ENCODE results near the gene GLI2. TPM values are rescaled to one million over a fixed set of nuclear protein-coding genes. Genes with fewer than 3 reads are reported as not detected.

GLI2 gene
- total and polyA plus RNA-seq, 2 donors (not counting 1 experiment from before 2014, with no cell fraction given) = not detected

DNA sequence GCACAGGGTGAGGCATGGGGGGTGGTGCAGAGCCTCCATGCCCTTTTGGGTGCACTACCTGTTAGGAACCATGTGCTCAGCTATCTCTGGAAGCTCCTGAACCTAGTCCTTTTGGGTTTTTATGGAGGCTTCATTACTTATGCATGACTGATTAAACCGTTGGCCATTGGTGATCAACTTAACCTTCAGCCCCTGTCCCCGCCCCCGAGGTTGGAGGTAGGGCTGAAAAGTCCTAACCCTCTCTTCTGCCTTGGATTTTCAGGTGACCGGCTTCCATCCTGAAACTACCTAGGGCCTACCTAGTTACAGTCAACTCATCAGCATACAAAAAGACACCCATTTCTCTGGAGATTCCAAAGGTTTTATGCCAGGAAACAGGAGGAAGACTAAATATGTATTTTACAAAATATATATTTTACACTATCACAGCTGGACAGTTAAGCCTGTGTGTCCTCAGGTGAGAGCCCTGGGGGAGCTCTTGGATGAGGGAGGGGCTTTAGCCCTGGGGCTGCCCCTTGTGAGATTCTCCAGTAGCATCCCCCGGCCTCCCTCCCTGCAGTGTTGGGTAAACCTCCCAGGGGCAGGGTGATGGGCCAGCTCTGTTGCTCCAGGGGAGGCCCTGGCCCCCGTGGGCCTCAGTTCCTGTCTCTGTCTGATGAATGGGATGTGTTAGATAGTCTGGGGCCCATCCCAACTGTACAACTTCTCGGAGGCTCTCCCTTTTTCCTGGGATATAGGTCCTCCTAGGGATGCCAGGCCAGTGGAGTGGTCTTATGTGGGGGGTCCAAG is 24.1 kb downstream of the GLI2 start:
- Mint-ChIP-seq H3K4me1 (no peaks in the 10 kb centered on the region), H3K4me3 (no peak overlapping the region), H3K27me3 (peaks cover 11% of the 10 kb centered on the region), H3K27ac (no peak overlapping the region), H3K9me3 (ENCODE audit: insufficient read depth) (no peaks in the 10 kb centered on the region)
- Histone ChIP-seq H3K79me2 (ENCODE audit: control insufficient read depth, insufficient read depth, low read length) (no peaks in the 10 kb centered on the region), H3K9ac (ENCODE audit: low read length) (no peak overlapping the region), H3K4me2 (replicated peaks; ENCODE audit: low read depth, low read length, poor library complexity, severe bottlenecking) (no peak overlapping the region), H3K36me3 (replicated peaks in 1 of 2; ENCODE audit: control extremely low read depth in 1 of 2, control insufficient read depth in 1 of 2, extremely low read depth in 1 of 2, insufficient read depth in 2 of 2, low read length in 1 of 2) (no peaks in the 10 kb centered on the region), H3K4me3 (ENCODE audit: control extremely low read depth in 1 of 5, extremely low read depth in 1 of 5, insufficient read depth in 1 of 5, low read depth in 2 of 5, low read length in 4 of 5) (no peak overlapping the region), H3K4me1 (ENCODE audit: control insufficient read depth in 2 of 2, insufficient read depth in 2 of 2, low read length in 2 of 2) (no peaks in the 10 kb centered on the region), H3K9me3 (ENCODE audit: control extremely low read depth in 1 of 3, control insufficient read depth in 2 of 3, insufficient read depth in 1 of 3, low read length in 2 of 3) (peaks cover 0 to 6% (median 0%) of the 10 kb centered on the region in 3 donors), H3K27me3 (replicated peaks in 1 of 4; ENCODE audit: control extremely low read depth in 1 of 4, control insufficient read depth in 3 of 4, insufficient read depth in 4 of 4, low read length in 3 of 4) (peaks cover 0 to 6% (median 0%) of the 10 kb centered on the region in 4 experiments), H2AFZ (ENCODE audit: insufficient read depth, low read depth, low read length, poor library complexity, severe bottlenecking) (no peak overlapping the region), H3K27ac (ENCODE audit: low read length in 2 of 2) (no peak overlapping the region), H4K20me1 (ENCODE audit: control insufficient read depth, insufficient read depth, low read length, poor library complexity, severe bottlenecking) (no peaks in the 10 kb centered on the region)
- intact Hi-C loops (cut with micrococcal nuclease) = no loop called here
- POLR2A ChIA-PET = no interaction called here
- DNase-seq (no peak), ATAC-seq (ENCODE audit: low read depth) (no peak)
- TF ChIP-seq EZH2 (IDR thresholded peaks at IDR 0.05; ENCODE audit: borderline replicate concordance, insufficient read depth, low read depth, low read length, poor library complexity, severe bottlenecking) = no peak
- TF ChIP-seq, protein P1, sequence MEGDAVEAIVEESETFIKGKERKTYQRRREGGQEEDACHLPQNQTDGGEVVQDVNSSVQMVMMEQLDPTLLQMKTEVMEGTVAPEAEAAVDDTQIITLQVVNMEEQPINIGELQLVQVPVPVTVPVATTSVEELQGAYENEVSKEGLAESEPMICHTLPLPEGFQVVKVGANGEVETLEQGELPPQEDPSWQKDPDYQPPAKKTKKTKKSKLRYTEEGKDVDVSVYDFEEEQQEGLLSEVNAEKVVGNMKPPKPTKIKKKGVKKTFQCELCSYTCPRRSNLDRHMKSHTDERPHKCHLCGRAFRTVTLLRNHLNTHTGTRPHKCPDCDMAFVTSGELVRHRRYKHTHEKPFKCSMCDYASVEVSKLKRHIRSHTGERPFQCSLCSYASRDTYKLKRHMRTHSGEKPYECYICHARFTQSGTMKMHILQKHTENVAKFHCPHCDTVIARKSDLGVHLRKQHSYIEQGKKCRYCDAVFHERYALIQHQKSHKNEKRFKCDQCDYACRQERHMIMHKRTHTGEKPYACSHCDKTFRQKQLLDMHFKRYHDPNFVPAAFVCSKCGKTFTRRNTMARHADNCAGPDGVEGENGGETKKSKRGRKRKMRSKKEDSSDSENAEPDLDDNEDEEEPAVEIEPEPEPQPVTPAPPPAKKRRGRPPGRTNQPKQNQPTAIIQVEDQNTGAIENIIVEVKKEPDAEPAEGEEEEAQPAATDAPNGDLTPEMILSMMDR (IDR thresholded peaks at IDR 0.05) = no peak
- CTCF ChIA-PET = no interaction called here
- 75% methylated on average over 4 of the region's 7 CpGs for WGBS (ENCODE audit: insufficient coverage)

DNA sequence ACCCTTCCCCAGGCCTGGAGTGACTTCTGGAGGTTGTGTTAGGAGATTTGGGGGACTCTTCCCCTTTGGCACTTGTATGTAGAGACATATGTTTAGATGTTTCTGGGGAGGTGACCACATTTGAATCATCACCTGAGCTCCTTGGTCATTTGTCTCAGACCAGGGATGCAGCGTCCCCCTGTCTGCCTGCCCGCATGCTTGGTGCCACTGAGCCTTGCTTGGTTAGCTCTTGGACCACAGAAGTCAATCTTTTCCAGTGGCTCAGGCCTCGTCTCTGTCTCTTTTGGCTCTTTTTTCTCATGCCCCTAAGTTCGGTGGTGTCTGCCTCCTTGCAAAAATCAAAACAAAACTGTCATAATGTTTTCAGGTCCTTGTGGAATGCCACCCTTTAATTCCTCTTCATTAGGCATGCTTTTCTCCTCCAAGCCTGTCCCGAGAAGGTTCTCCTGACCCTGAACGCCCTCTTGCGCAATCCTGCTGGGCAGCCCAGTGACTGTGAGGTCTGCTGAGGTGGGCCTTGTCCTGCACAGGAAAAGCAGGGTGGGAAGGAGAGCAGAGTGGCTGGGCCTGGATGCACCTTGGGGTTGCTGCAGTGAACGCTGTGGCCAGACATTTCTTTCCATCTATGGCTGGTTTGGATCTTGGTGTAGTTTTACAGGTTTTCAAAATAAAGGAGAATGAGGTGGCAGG is 24.9 kb downstream of the GLI2 start:
- CTCF ChIA-PET = no interaction called here
- intact Hi-C loops (cut with micrococcal nuclease) = no loop called here

More for the DNA sequence above, 24.9 kb downstream of the GLI2 start:
- H3K4me1 ChIP-seq (ENCODE audit: control insufficient read depth in 2 of 2, insufficient read depth in 2 of 2, low read length in 2 of 2) = no peaks in the 10 kb centered on the region
- no peak overlapping the region for H2AFZ ChIP-seq (ENCODE audit: insufficient read depth, low read depth, low read length, poor library complexity, severe bottlenecking)
- no peaks in the 10 kb centered on the region for H3K36me3 ChIP-seq (replicated peaks in 1 of 2; ENCODE audit: control extremely low read depth in 1 of 2, control insufficient read depth in 1 of 2, extremely low read depth in 1 of 2, insufficient read depth in 2 of 2, low read length in 1 of 2)
- H3K27me3 Mint-ChIP-seq = peaks cover 11% of the 10 kb centered on the region
- WGBS (ENCODE audit: insufficient coverage) = 93% methylated on average over 8 of the region's 8 CpGs
- H3K4me1 Mint-ChIP-seq = no peaks in the 10 kb centered on the region
- TF ChIP-seq, protein P1 (IDR thresholded peaks at IDR 0.05) = no peak
- TF ChIP-seq EZH2 (IDR thresholded peaks at IDR 0.05; ENCODE audit: borderline replicate concordance, insufficient read depth, low read depth, low read length, poor library complexity, severe bottlenecking) = no peak
- H3K4me3 Mint-ChIP-seq = no peak overlapping the region
- H3K27ac Mint-ChIP-seq = no peak overlapping the region
- no peaks in the 10 kb centered on the region for H3K9me3 Mint-ChIP-seq (ENCODE audit: insufficient read depth)
- peaks cover 0 to 6% (median 0%) of the 10 kb centered on the region in 3 donors for H3K9me3 ChIP-seq (ENCODE audit: control extremely low read depth in 1 of 3, control insufficient read depth in 2 of 3, insufficient read depth in 1 of 3, low read length in 2 of 3)
- H4K20me1 ChIP-seq (ENCODE audit: control insufficient read depth, insufficient read depth, low read length, poor library complexity, severe bottlenecking) = no peaks in the 10 kb centered on the region
- H3K9ac ChIP-seq (ENCODE audit: low read length) = no peak overlapping the region
- no peak overlapping the region for H3K4me2 ChIP-seq (replicated peaks; ENCODE audit: low read depth, low read length, poor library complexity, severe bottlenecking)
- DNase-seq (no peak), ATAC-seq (ENCODE audit: low read depth) (no peak)
- POLR2A ChIA-PET = no interaction called here
- H3K27me3 ChIP-seq (replicated peaks in 1 of 4; ENCODE audit: control extremely low read depth in 1 of 4, control insufficient read depth in 3 of 4, insufficient read depth in 4 of 4, low read length in 3 of 4) = peaks cover 0 to 6% (median 0%) of the 10 kb centered on the region in 4 experiments
- H3K27ac ChIP-seq (ENCODE audit: low read length in 2 of 2) = no peak overlapping the region
- H3K79me2 ChIP-seq (ENCODE audit: control insufficient read depth, insufficient read depth, low read length) = no peaks in the 10 kb centered on the region
- no peak overlapping the region for H3K4me3 ChIP-seq (ENCODE audit: control extremely low read depth in 1 of 5, extremely low read depth in 1 of 5, insufficient read depth in 1 of 5, low read depth in 2 of 5, low read length in 4 of 5)

Data from B cell (primary cell).